MM.1S (cell line): ENCODE results near the gene KRT12.

Experiments used
- DNase-seq: peaks from one replicate; pipeline ENCODE4 v3.0.0-alpha.2; 2015
- H2AFZ ChIP-seq: fragments of 300-600 bp; sonication (generic); 2 replicates; pipeline ENCODE4 v1.6.0; 2016; ENCODE audit warnings: antibody characterized with exemption, low read length
- H3F3A ChIP-seq: fragments of 300-600 bp; sonication (generic); 2 replicates; pipeline ENCODE4 v1.6.1; 2016; ENCODE audit warnings: mild to moderate bottlenecking, antibody characterized with exemption, low read length, moderate library complexity, mixed read lengths; ENCODE audit not compliant: insufficient read depth
- H3K27ac ChIP-seq: fragments of 300-600 bp; sonication (generic); 2 replicates; pipeline ENCODE4 v1.5.1; 2016; ENCODE audit warnings: mild to moderate bottlenecking, low read length
- H3K27me3 ChIP-seq: fragments of 300-600 bp; sonication (generic); replicated peaks from 2 replicates; pipeline ENCODE4 v1.6.0; 2016; ENCODE audit warnings: low read length; ENCODE audit not compliant: insufficient read depth
- H3K36me3 ChIP-seq: fragments of 300-600 bp; sonication (generic); replicated peaks from 2 replicates; pipeline ENCODE4 v1.6.1; 2016; ENCODE audit warnings: mild to moderate bottlenecking, low read length, mixed read lengths; ENCODE audit not compliant: insufficient read depth
- H3K4me1 ChIP-seq: fragments of 300-600 bp; sonication (generic); 2 replicates; pipeline ENCODE4 v1.6.1; 2016; ENCODE audit warnings: low read length, mixed read lengths
- H3K4me2 ChIP-seq: fragments of 300-600 bp; sonication (generic); 2 replicates; pipeline ENCODE4 v1.6.0; 2016; ENCODE audit warnings: low read depth, low read length
- H3K4me3 ChIP-seq: fragments of 300-600 bp; sonication (generic); 2 replicates; pipeline ENCODE4 v1.5.1; 2016; ENCODE audit warnings: low read length, mixed read lengths
- H3K79me2 ChIP-seq: fragments of 300-600 bp; sonication (generic); 2 replicates; pipeline ENCODE4 v1.6.1; 2016; ENCODE audit warnings: mixed run types, low read length, mixed read lengths
- H3K9ac ChIP-seq: fragments of 300-600 bp; sonication (generic); 2 replicates; pipeline ENCODE4 v1.6.1; 2016; ENCODE audit warnings: low read length, mixed read lengths
- H3K9me2 ChIP-seq: fragments of 300-600 bp; sonication (generic); replicated peaks from 2 replicates; pipeline ENCODE4 v1.6.1; 2016; ENCODE audit warnings: mild to moderate bottlenecking, low read length, mixed read lengths; ENCODE audit not compliant: insufficient read depth
- H3K9me3 ChIP-seq: fragments of 300-600 bp; sonication (generic); replicated peaks from 2 replicates; pipeline ENCODE4 v1.6.1; 2016; ENCODE audit warnings: mild to moderate bottlenecking, low read length, mixed read lengths; ENCODE audit not compliant: insufficient read depth
- H4K20me1 ChIP-seq: fragments of 300-600 bp; sonication (generic); 2 replicates; pipeline ENCODE4 v1.6.1; 2016; ENCODE audit warnings: mild to moderate bottlenecking, low read length, moderate library complexity, mixed read lengths; ENCODE audit not compliant: insufficient read depth
- CTCF ChIP-seq: fragments of 300-600 bp; sonication (generic); IDR thresholded peaks from 2 replicates; pipeline ENCODE4 v1.5.1; 2016; ENCODE audit warnings: antibody characterized with exemption, low read length, mixed read lengths
- EZH2 ChIP-seq: fragments of 300-600 bp; sonication (generic); optimal IDR thresholded peaks from 2 replicates; pipeline ENCODE3; 2017; ENCODE audit warnings: low read depth, mild to moderate bottlenecking, antibody characterized with exemption, low read length, mixed read lengths
- EZH2phosphoT487 ChIP-seq: fragments of 300-600 bp; sonication (generic); IDR thresholded peaks from 2 replicates; pipeline ENCODE4 v1.6.1; 2018; ENCODE audit warnings: antibody characterized with exemption, low read length

KRT12 gene

GRCh38 chr17:40844671-40845107 is 22.3 kb downstream of the KRT12 start:
- Histone ChIP-seq H3K79me2 (no peaks in the 10 kb centered on the region), H3K27me3 (no peaks in the 10 kb centered on the region), H3K9me3 (no peaks in the 10 kb centered on the region), H3K4me3 (no peak overlapping the region), H3K27ac (no peak overlapping the region), H3F3A (0 out of 2 replicates have a peak, but pooled peaks cover 2% of the 10 kb centered on the region), H3K4me2 (no peak overlapping the region), H3K9ac (no peak overlapping the region), H3K9me2 (no peaks in the 10 kb centered on the region), H3K36me3 (no peaks in the 10 kb centered on the region), H4K20me1 (no peaks in the 10 kb centered on the region), H2AFZ (no peak overlapping the region), H3K4me1 (peaks cover 14% of the 10 kb centered on the region)
- DNase-seq, result no peak
- TF ChIP-seq EZH2, result no peak
- no peak for TF ChIP-seq CTCF
- TF ChIP-seq EZH2phosphoT487, result no peak

- DNase-seq, result no peak
- no peaks in the 10 kb centered on the region for H3K9me3 ChIP-seq
- H4K20me1 ChIP-seq, result no peaks in the 10 kb centered on the region
- H3K27ac ChIP-seq, result no peak overlapping the region
- H3F3A ChIP-seq, result no peaks in the 10 kb centered on the region
- no peaks in the 10 kb centered on the region for H3K9me2 ChIP-seq
- no peak overlapping the region for H2AFZ ChIP-seq
- no peak overlapping the region for H3K9ac ChIP-seq
- no peak overlapping the region for H3K4me3 ChIP-seq
- H3K36me3 ChIP-seq, result no peaks in the 10 kb centered on the region
- H3K4me1 ChIP-seq, result peaks cover 1% of the 10 kb centered on the region
- no peak overlapping the region for H3K4me2 ChIP-seq
- no peaks in the 10 kb centered on the region for H3K79me2 ChIP-seq
- TF ChIP-seq CTCF, result no peak
- TF ChIP-seq EZH2phosphoT487, result no peak
- TF ChIP-seq EZH2, result no peak
- no peaks in the 10 kb centered on the region for H3K27me3 ChIP-seq
Observed at GRCh38 chr17:40843242-40843641, 23.8 kb downstream of the KRT12 start.

- Histone ChIP-seq H3K4me3 (no peak overlapping the region), H3K36me3 (no peaks in the 10 kb centered on the region), H3K9me3 (no peaks in the 10 kb centered on the region), H3F3A (no peaks in the 10 kb centered on the region), H4K20me1 (no peaks in the 10 kb centered on the region), H3K4me1 (no peaks in the 10 kb centered on the region), H3K27me3 (no peaks in the 10 kb centered on the region), H3K9ac (no peak overlapping the region), H3K4me2 (no peak overlapping the region), H3K9me2 (no peaks in the 10 kb centered on the region), H2AFZ (no peak overlapping the region), H3K27ac (no peak overlapping the region), H3K79me2 (no peaks in the 10 kb centered on the region)
- TF ChIP-seq EZH2 (no peak), EZH2phosphoT487 (no peak), CTCF (no peak)
- DNase-seq, result no peak
Observed at GRCh38 chr17:40841246-40841645, 25.8 kb downstream of the KRT12 start.
